Stomach (tissue), 19 donors: ENCODE measurements around the gene PPP1R3G. TPM values are rescaled to one million over a fixed set of nuclear protein-coding genes. Genes with fewer than 3 reads are reported as not detected.
A peak's percentile ranks its signal among the peaks of the same experiment; 100 is the strongest.

Experiments
- DNase-seq, 2 donors: peaks; one replicate each; pipeline versions ENCODE4 v3.0.0 to v3.0.0-alpha.2; 2013 to 2019
- H3K27ac ChIP-seq, 5 donors: fragments of 200-600 bp in 4 of 5; sonication (generic) in 4 of 5; one replicate each; pipeline ENCODE4 v1.5.1; 2013 to 2019; ENCODE audit warnings: mild to moderate bottlenecking in 1 of 5, moderate library complexity in 1 of 5
- H3K27me3 ChIP-seq, 3 donors: fragments of 200-600 bp; sonication (generic); one replicate each; pipeline ENCODE4 v1.5.1; 2017 to 2019; ENCODE audit warnings: mixed run types in 1 of 3
- H3K36me3 ChIP-seq, 4 donors: fragments of 200-600 bp; sonication (generic); 1 replicate in 3 of 4; 2 replicates in 1 of 4; pipeline ENCODE4 v1.5.1; 2016 to 2019
- H3K4me1 ChIP-seq, 4 donors: fragments of 200-600 bp; sonication (generic); one replicate each; pipeline ENCODE4 v1.5.1; 2016 to 2019
- H3K4me3 ChIP-seq, 4 donors: fragments of 200-600 bp; sonication (generic) in 3 of 4; one replicate each; pipeline ENCODE4 v1.5.1; 2016 to 2019; ENCODE audit warnings: mild to moderate bottlenecking in 1 of 4
- H3K9me3 ChIP-seq, 4 donors: fragments of 200-600 bp; sonication (generic); one replicate each; pipeline ENCODE4 v1.5.1; 2016 to 2019
- EP300 ChIP-seq: sonication (generic); formaldehyde crosslinking; IDR thresholded peaks from one replicate; pipeline ENCODE4 v1.6.1; 2017; ENCODE audit warnings: antibody characterized with exemption
- POLR2A ChIP-seq, 4 donors: fragments of 450-650 bp; IDR thresholded peaks; one replicate each; pipeline ENCODE4 v1.6.1; 2016; ENCODE audit warnings: antibody characterized with exemption in 4 of 4, control low read depth in 2 of 4, mild to moderate bottlenecking in 1 of 4, moderate library complexity in 1 of 4
- POLR2AphosphoS5 ChIP-seq, 3 donors: sonication (generic); formaldehyde crosslinking; IDR thresholded peaks; one replicate each; pipeline ENCODE4 v1.6.1; 2016; ENCODE audit warnings: antibody characterized with exemption in 3 of 3
- WGBS, 5 donors: extraction: QIAGEN DNeasy Blood & Tissue Kit in 3 of 5; methylation state at CpG; one replicate each; pipeline versions ENCODE4 v1.1.5 to v1.1.7; 2013 to 2018; 5-methylcytosine and 5-hydroxymethylcytosine counted together
- intact Hi-C: fragments of 100-400 bp; cut with DNase I; formaldehyde crosslinking; loops from one replicate; pipeline ENCODE4 v1.15.1; 2023; ENCODE audit warnings: low total_unique reads
- long read RNA-seq, 10 donors: transcript quantifications; one replicate each; lab custom pipeline, GENCODE V29; 2026
- polyA plus RNA-seq, 3 donors: library from polyadenylated mRNA; stranded (reverse); fragments of 200-250 nt; gene quantifications; one replicate each; pipeline ENCODE4 v1.2.3, GENCODE V29; 2013
- total RNA-seq, 5 donors: library from RNA; depleted of rRNA; stranded (reverse); fragments of >200 nt; gene quantifications; one replicate each; pipeline versions ENCODE4 v1.1.0 to v1.2.3, GENCODE V29; 2014 to 2016
- TF ChIP-seq, protein P1 (sequence below), 7 experiments: fragments of 450-650 bp in 4 of 7; fragments of 200-600 bp in 3 of 7; sonication (generic) in 3 of 7; IDR thresholded peaks; one replicate each; pipeline ENCODE4 v1.5.1; 2016 to 2019; ENCODE audit warnings: antibody characterized with exemption in 7 of 7, control low read depth in 2 of 7, mild to moderate bottlenecking in 1 of 7
- donor health status: healthy with polysubstance abuse.
- donor health status: Bipolar disorder and iron deficiency.
- donor health status: healthy.

Gene PPP1R3G
- total RNA-seq (1 to 10 TPM in 1 of 5 donors, under 1 TPM in 2, not detected in 2; 0.29 to 1.3 (median 0.45) TPM), polyA plus RNA-seq (under 1 TPM; 0.12 to 0.78 (median 0.76) TPM)
- long read RNA-seq, donor 1, full-length matches to known transcripts, result 1 of 1 reads
- long read RNA-seq, donor 1, partial matches to known transcripts, result 0 of 1 reads
- long read RNA-seq, donor 1, other reads (novel, unspliced or antisense), result 0 of 1 reads
- long read RNA-seq, donor 2, full-length matches to known transcripts, result 3 of 3 reads
- long read RNA-seq, donor 2, partial matches to known transcripts, result 0 of 3 reads
- long read RNA-seq, donor 2, other reads (novel, unspliced or antisense), result 0 of 3 reads
- long read RNA-seq, donor 3, result 0 reads
- long read RNA-seq, donor 4, full-length matches to known transcripts, result 1 of 1 reads
- long read RNA-seq, donor 4, partial matches to known transcripts, result 0 of 1 reads
- long read RNA-seq, donor 4, other reads (novel, unspliced or antisense), result 0 of 1 reads
- long read RNA-seq, donor 5, full-length matches to known transcripts, result 7 of 7 reads
- long read RNA-seq, donor 5, partial matches to known transcripts, result 0 of 7 reads
- long read RNA-seq, donor 5, other reads (novel, unspliced or antisense), result 0 of 7 reads
- long read RNA-seq, donor 6, full-length matches to known transcripts, result 6 of 6 reads
- long read RNA-seq, donor 6, partial matches to known transcripts, result 0 of 6 reads
- long read RNA-seq, donor 6, other reads (novel, unspliced or antisense), result 0 of 6 reads
- long read RNA-seq, donor 7, full-length matches to known transcripts, result 1 of 1 reads
- long read RNA-seq, donor 7, partial matches to known transcripts, result 0 of 1 reads
- long read RNA-seq, donor 7, other reads (novel, unspliced or antisense), result 0 of 1 reads
- long read RNA-seq, donor 8, full-length matches to known transcripts, result 4 of 4 reads
- long read RNA-seq, donor 8, partial matches to known transcripts, result 0 of 4 reads
- long read RNA-seq, donor 8, other reads (novel, unspliced or antisense), result 0 of 4 reads
- long read RNA-seq, donor 9, full-length matches to known transcripts, result 7 of 7 reads
- long read RNA-seq, donor 9, partial matches to known transcripts, result 0 of 7 reads
- long read RNA-seq, donor 9, other reads (novel, unspliced or antisense), result 0 of 7 reads
- long read RNA-seq, donor 10, result 0 reads

DNA sequence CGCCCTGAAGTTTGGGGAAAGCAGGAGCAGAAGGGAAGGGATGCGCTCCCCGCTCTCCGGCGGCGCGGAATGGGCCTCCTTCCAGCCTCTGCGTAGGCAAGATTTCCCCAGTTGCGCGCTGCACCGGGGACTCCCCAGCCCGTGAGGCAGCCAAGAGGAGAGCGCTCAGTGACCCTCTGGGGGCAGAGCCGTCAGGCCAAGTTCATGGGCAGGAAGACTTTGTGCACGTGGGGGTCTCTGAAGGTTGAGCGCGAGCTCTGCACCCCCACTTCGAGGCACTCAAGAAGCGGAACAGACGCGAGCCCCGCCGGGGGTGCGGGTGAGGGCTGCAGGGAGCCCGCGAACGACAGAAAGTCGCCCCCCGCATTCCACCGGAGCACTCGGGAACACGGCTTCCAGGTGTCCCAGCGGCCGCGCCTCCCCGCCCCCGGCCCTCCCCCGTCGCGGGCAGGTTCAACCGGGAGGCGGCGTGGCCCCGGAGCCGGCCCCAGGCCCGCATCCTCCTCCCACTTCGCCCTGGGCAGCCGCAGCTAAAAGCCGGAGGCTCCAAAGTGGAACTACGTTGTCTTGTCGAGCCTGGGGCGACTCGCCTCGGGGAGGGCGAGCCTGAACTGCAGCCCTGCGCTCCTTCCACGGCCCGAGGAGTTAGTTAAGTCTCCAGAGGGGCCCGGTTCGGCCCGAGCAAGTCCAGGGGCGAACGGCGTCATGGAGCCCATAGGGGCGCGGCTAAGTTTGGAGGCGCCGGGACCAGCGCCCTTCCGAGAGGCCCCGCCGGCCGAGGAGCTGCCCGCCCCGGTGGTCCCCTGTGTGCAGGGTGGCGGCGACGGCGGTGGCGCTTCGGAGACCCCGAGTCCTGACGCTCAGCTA lies at the start of gene PPP1R3G:
Gene PPP1R3G (plus strand): TSS at position 561 of the 867 bp plus-strand sequence. CDS start 145 bp downstream, at position 706.
- WGBS, 5 donors, result 0 to 1% (median 1%) methylated on average over 13 to 83 of the region's 83 CpGs
- peak in 1 of 2 donors; percentile 80 for DNase-seq
- peak within 1 kb of the TSS; percentile 34 to 81 (median 74) for H3K27ac ChIP-seq
- H3K9me3 ChIP-seq, result no peaks in the 10 kb centered on the region
- H3K4me1 ChIP-seq, result peaks cover 16 to 31% (median 29%) of the 10 kb centered on the region in 4 donors
- no peak for TF ChIP-seq POLR2AphosphoS5 (IDR thresholded peaks at IDR 0.05)
- TF ChIP-seq EP300, result no peak
- intact Hi-C loops, result no loop called here
- no peaks in the 10 kb centered on the region for H3K36me3 ChIP-seq
- H3K4me3 ChIP-seq, result peak within 1 kb of the TSS; percentile 57 to 84 (median 64)
- H3K27me3 ChIP-seq, result peaks cover 0 to 49% (median 31%) of the 10 kb centered on the region in 3 donors

DNA sequence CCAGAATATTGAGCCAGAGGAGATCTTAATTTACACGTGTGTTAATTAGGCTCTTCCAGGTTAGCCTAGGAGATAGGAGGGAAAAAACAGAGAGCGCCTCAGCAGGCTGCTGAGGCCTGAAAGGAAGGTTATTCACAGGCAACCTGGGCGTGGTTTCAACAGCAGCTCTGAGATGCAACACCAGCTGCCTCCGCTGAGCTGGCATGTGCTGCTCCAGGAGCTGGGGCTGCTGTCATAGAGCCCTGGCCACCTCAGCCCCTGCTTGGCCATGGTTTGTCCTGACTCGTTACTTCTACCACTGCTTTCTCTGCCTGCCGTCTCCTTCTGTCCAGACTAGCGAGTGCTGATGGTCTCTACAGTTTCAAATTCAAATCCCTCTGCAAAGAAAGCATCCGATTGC lies 48.9 kb upstream of the PPP1R3G start:
- no peaks in the 10 kb centered on the region for H3K9me3 ChIP-seq
- peak in 1 of 2 donors; percentile 62 for DNase-seq
- WGBS, 5 donors, result 56 to 74% (median 60%) methylated on average over 8 of the region's 8 CpGs
- H3K4me1 ChIP-seq, result no peaks in the 10 kb centered on the region
- H3K4me3 ChIP-seq, result no peak overlapping the region
- intact Hi-C loops, result no loop called here
- no peaks in the 10 kb centered on the region for H3K36me3 ChIP-seq
- H3K27me3 ChIP-seq, result no peaks in the 10 kb centered on the region
- no peak overlapping the region for H3K27ac ChIP-seq
- TF ChIP-seq EP300 (no peak), POLR2A (IDR thresholded peaks at IDR 0.05) (no peak), POLR2AphosphoS5 (IDR thresholded peaks at IDR 0.05) (no peak)
- TF ChIP-seq, protein P1, sequence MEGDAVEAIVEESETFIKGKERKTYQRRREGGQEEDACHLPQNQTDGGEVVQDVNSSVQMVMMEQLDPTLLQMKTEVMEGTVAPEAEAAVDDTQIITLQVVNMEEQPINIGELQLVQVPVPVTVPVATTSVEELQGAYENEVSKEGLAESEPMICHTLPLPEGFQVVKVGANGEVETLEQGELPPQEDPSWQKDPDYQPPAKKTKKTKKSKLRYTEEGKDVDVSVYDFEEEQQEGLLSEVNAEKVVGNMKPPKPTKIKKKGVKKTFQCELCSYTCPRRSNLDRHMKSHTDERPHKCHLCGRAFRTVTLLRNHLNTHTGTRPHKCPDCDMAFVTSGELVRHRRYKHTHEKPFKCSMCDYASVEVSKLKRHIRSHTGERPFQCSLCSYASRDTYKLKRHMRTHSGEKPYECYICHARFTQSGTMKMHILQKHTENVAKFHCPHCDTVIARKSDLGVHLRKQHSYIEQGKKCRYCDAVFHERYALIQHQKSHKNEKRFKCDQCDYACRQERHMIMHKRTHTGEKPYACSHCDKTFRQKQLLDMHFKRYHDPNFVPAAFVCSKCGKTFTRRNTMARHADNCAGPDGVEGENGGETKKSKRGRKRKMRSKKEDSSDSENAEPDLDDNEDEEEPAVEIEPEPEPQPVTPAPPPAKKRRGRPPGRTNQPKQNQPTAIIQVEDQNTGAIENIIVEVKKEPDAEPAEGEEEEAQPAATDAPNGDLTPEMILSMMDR (IDR thresholded peaks at IDR 0.05), result no peak

DNA sequence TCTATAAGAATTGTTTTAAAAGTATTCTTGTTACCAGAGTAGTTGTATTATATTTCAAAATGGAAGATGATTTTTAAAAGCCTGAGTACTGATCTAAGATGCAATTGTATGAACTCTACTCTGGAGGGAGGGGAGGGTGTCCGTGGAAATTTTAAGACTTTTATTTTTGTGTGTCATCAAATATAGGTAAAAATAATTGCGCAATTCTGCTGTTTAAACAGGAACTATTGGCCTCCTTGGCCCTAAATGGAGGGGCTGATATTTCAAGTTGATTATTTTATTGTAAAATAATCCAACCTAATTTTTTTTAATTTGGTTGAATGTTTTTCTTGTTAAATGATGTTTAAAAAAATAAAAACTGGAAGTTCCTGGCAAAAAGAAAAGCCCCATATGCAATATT lies 43.2 kb upstream of the PPP1R3G start:
- TF ChIP-seq POLR2AphosphoS5 (IDR thresholded peaks at IDR 0.05), result no peak
- no peaks in the 10 kb centered on the region for H3K4me1 ChIP-seq
- WGBS, 5 donors, result 28 to 49% (median 36%) methylated on average over 2 of the region's 2 CpGs
- no peaks in the 10 kb centered on the region for H3K9me3 ChIP-seq
- no peak overlapping the region for H3K27ac ChIP-seq
- no peak overlapping the region for H3K4me3 ChIP-seq
- peaks cover 0 to 6% (median 0%) of the 10 kb centered on the region in 4 donors for H3K36me3 ChIP-seq
- H3K27me3 ChIP-seq, result no peaks in the 10 kb centered on the region
- intact Hi-C loops, result no loop called here
- no peak for DNase-seq

DNA sequence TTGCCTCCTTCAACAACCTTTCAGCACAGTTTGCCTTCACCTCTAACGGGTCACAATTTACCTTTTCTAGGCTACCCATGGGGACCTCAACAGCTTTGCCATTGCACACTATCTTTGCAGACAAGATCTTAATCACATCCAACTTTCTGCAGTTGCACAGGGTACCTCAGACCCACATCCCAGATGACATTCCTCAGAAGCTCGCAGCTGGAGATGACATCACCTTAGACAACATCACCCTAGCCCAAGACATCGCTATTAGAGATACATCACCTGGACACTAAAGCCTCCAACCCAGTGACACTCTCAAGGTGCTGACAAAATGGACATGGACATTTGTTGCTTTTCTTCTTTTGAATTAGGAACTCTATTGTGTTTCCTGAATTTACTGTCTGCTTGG lies 42.7 kb upstream of the PPP1R3G start:
- no peaks in the 10 kb centered on the region for H3K27me3 ChIP-seq
- H3K36me3 ChIP-seq, result peaks cover 0 to 6% (median 0%) of the 10 kb centered on the region in 4 donors
- H3K4me1 ChIP-seq, result no peaks in the 10 kb centered on the region
- no peak overlapping the region for H3K27ac ChIP-seq
- H3K4me3 ChIP-seq, result no peak overlapping the region
- H3K9me3 ChIP-seq, result no peaks in the 10 kb centered on the region
- intact Hi-C loops, result no loop called here
- WGBS, 5 donors, result 87 to 94% (median 93%) methylated on average over 3 of the region's 3 CpGs
- DNase-seq, result no peak
- TF ChIP-seq POLR2AphosphoS5 (IDR thresholded peaks at IDR 0.05), result no peak
- TF ChIP-seq, protein P1 (IDR thresholded peaks at IDR 0.05), result no peak
- TF ChIP-seq EP300, result no peak
- TF ChIP-seq POLR2A (IDR thresholded peaks at IDR 0.05), result no peak
